Aorta (tissue), 5 donors: ENCODE measurements around the gene KRTAP5-2. TPM values are rescaled to one million over a fixed set of nuclear protein-coding genes. Genes with fewer than 3 reads are reported as not detected.
A peak's percentile ranks its signal among the peaks of the same experiment; 100 is the strongest.
"Not testable (repeated sequence)": the region's sequence is repeated elsewhere in the genome, so short reads cannot be mapped to it uniquely, and the experiment has no call there.

Source experiments
- ATAC-seq: fragments of 200-7000 bp; cut with Tn5 transposase; one replicate; pipeline ENCODE4 v1.9.1; 2022; ENCODE audit warnings: moderate library complexity; ENCODE audit not compliant: low FRiP score
- DNase-seq, 2 donors: peaks; one replicate each; pipeline ENCODE4 v3.0.0-alpha.2; 2020
- H3K27ac ChIP-seq, 2 donors: one replicate each; pipeline ENCODE4 v1.5.1; 2013; ENCODE audit warnings: low read length in 2 of 2, mild to moderate bottlenecking in 2 of 2, moderate library complexity in 2 of 2, control low read depth in 1 of 2, inconsistent platforms in 1 of 2, low read depth in 1 of 2
- H3K27me3 ChIP-seq, 2 donors: one replicate each; pipeline ENCODE4 v1.6.1; 2013; ENCODE audit warnings: control low read depth in 1 of 2, low read length in 1 of 2, mild to moderate bottlenecking in 1 of 2, moderate library complexity in 1 of 2; ENCODE audit not compliant: insufficient read depth in 2 of 2, control insufficient read depth in 1 of 2
- H3K36me3 ChIP-seq, 2 donors: one replicate each; pipeline ENCODE4 v1.6.1; 2013; ENCODE audit warnings: control low read depth in 1 of 2, low read length in 1 of 2, mild to moderate bottlenecking in 1 of 2; ENCODE audit not compliant: insufficient read depth in 2 of 2, control insufficient read depth in 1 of 2
- H3K4me1 ChIP-seq, 2 donors: one replicate each; pipeline ENCODE4 v1.6.1; 2013; ENCODE audit warnings: low read length in 2 of 2, control low read depth in 1 of 2, mild to moderate bottlenecking in 1 of 2, moderate library complexity in 1 of 2; ENCODE audit not compliant: insufficient read depth in 2 of 2, control insufficient read depth in 1 of 2
- H3K4me3 ChIP-seq, 2 donors: one replicate each; pipeline ENCODE4 v1.5.1; 2013; ENCODE audit warnings: low read length in 2 of 2, control low read depth in 1 of 2, mild to moderate bottlenecking in 1 of 2
- H3K9me3 ChIP-seq: one replicate; pipeline ENCODE4 v1.6.1; 2013; ENCODE audit warnings: mild to moderate bottlenecking, low read length; ENCODE audit not compliant: control insufficient read depth
- WGBS, 2 donors: extraction: QIAGEN DNeasy Blood & Tissue Kit; methylation state at CpG; one replicate each; pipeline ENCODE4 v1.1.7; 2013; 5-methylcytosine and 5-hydroxymethylcytosine counted together
- intact Hi-C, 2 donors: fragments of 100-400 bp; cut with DNase I; formaldehyde crosslinking; loops; one replicate each; pipeline versions ENCODE4 v1.14.2 to v1.15.0; 2022
- polyA plus RNA-seq, 2 donors: library from polyadenylated mRNA; stranded (reverse); fragments of 200-250 nt; gene quantifications; one replicate each; pipeline ENCODE4 v1.2.3, GENCODE V29; 2013
- total RNA-seq, 2 donors: library from RNA; stranded (reverse); fragmentation: NEBNext Ultra II Directional; extraction: Animal tissue kit (Norgen Biotek cat#: 25700); gene quantifications; one replicate each; pipeline ENCODE4 v1.2.1, GENCODE V29; 2021
- donor health status: healthy with polysubstance abuse.
- donor health status: Bipolar disorder and iron deficiency.
- donor health status: DM: no; HTN: no; CAD: no.
- donor health status: DM: no; HTN: no; CAD: no.
- donor health status: DM: yes; HTN: yes; CAD: no.

Gene KRTAP5-2
- total and polyA plus RNA-seq, 4 donors = not detected

DNA sequence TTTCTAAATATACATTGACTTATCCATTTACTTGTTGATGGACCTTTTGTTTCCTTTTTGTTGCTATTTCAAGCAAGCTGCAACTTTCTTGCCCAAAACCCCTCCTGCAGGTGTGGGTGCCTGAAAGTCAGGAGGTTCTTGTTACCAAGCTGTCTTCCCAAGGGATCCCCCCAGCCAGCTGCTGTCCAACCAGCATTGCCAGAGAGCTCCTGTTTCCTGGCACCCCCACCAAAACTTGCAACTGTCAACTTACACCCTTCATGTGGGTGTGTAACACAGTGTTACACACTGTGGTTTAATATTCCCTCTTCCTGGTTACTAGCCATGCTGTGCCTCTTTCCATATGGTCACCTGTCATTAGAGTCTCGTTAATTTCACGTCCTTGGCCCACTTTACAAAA is 11.4 kb downstream of the KRTAP5-2 start:
- ATAC-seq = no peak
- intact Hi-C loops = no loop called here
- DNase-seq = no peak
- Histone ChIP-seq H3K27ac (no peak overlapping the region), H3K36me3 (no peaks in the 10 kb centered on the region), H3K9me3 (no peaks in the 10 kb centered on the region), H3K4me3 (no peak overlapping the region), H3K4me1 (no peaks in the 10 kb centered on the region), H3K27me3 (no peaks in the 10 kb centered on the region)
- WGBS, 2 donors = 91 to 92% methylated on average over 2 of the region's 2 CpGs

DNA sequence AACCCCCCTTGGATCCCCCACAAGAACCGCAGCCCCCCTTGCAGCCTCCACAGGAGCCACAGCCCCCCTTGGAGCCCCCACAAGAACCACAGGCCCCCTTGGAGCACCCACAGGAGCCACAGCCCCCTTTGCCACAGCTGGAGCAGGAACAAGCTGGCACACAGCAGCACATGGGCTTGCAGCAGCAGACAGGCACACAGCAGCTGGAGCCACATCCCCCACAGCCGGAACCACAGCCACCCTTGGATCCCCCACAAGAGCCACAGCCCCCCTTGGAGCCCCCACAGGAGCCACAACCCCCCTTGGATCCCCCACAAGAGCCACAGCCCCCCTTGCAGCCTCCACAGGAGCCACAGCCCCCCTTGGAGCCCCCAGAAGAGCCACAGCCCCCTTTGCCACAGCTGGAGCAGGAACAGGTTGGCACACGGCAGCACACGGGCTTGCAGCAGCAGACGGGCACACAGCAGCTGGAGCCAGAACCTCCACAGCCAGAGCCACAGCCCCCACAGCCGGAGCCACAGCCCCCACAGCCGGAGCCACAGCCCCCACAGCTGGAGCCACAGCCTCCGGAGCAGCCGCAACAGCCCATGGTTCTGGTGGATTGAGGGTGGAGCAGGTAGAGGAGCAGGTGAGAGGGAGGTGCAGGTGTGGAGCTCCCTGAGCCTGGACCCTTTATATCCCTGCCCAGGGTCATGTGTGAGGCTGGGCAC is 13.3 kb downstream of the KRTAP5-2 start, which contains the start of gene KRTAP5-1:
TSS of gene KRTAP5-1 (minus strand) at position 623 of the 710 bp plus-strand sequence. CDS start at position 589, 34 bp downstream.
- H3K36me3 ChIP-seq, intact Hi-C loops, H3K27me3 ChIP-seq, H3K4me3 ChIP-seq, H3K27ac ChIP-seq, H3K4me1 ChIP-seq, H3K9me3 ChIP-seq, DNase-seq, ATAC-seq: not testable (repeated sequence)
- 95 to 96% methylated on average over 9 of the region's 9 CpGs for WGBS, 2 donors

DNA sequence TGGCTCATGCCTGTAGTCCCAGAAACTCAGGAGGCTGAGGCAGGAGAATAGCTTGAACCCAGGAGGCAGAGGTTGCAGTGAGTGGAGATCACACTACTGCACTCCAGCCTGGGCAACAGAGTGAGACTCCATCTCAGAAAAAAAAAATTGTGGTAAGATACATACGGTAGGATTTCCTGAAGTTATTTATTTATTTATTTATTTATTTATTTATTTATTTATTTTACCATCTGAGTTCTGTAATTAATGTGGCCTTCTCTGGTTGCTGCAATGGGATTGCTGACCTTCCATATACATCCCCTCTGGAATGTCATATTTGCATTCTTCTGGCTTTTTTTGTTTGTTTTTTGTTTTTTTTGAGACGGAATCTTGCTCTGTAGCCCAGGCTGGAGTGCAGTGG is 15.2 kb downstream of the KRTAP5-2 start:
- DNase-seq, H3K4me1 ChIP-seq, intact Hi-C loops, H3K9me3 ChIP-seq, ATAC-seq, H3K4me3 ChIP-seq, H3K27me3 ChIP-seq, H3K27ac ChIP-seq, H3K36me3 ChIP-seq: not testable (repeated sequence)
- 80 to 81% methylated on average over 2 of the region's 2 CpGs for whole genome bisulfite sequencing, 2 donors

DNA sequence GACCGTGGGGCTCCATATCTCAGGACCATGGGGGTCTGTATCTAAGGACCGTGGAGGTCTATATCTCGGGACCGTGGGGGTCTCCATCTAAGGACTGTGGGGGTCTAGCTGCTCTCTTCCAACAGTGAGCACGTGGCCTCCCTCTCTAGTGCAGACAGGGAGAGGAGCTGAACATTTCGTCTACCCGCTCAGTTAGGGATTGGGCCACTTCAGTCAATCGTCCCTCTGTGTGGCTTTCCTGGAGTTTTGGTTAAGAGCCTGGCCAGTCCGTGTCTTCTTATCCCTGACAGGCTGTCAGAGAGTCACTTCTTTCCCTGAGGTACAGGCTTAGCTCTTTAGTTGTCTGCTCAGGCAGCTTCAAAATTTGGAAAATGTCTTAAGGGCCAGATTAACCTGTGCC is 16.1 kb downstream of the KRTAP5-2 start:
- H3K27me3 ChIP-seq = no peaks in the 10 kb centered on the region
- intact Hi-C loops = no loop called here

DNA sequence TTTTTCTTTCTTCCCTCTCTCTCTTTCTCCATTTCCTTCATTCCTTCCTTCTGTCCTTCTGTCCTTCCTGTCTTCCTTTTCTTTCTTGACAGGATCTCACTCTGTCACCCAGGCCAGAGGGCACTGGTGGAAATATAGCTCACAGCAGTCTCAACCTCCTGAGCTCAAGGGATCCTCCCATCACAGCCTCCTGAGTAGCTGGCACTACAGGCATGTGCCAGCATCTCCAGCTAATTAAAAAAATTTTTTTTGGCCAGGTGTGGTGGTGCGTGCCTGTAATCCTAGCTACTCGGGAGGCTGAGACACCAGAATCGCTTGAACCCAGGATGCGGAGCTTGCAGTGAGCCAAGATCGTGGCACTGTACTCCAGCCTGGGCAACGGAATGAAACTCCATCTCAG is 21.3 kb downstream of the KRTAP5-2 start:
- H3K27me3 ChIP-seq = no peaks in the 10 kb centered on the region
- WGBS, 2 donors = 80 to 87% methylated on average over 6 of the region's 6 CpGs
- H3K9me3 ChIP-seq = peaks cover 3% of the 10 kb centered on the region
- ATAC-seq (no peak), DNase-seq (no peak)
- no peaks in the 10 kb centered on the region for H3K36me3 ChIP-seq
- H3K4me3 ChIP-seq = no peak overlapping the region
- no peak overlapping the region for H3K27ac ChIP-seq
- no peaks in the 10 kb centered on the region for H3K4me1 ChIP-seq
- intact Hi-C loops = no loop called here

More for the DNA sequence above, 16.1 kb downstream of the KRTAP5-2 start:
- Histone ChIP-seq H3K4me1 (no peaks in the 10 kb centered on the region), H3K9me3 (peaks cover 3% of the 10 kb centered on the region), H3K4me3 (no peak overlapping the region), H3K27ac (no peak overlapping the region), H3K36me3 (no peaks in the 10 kb centered on the region)
- ATAC-seq (no peak), DNase-seq (no peak)
- WGBS, 2 donors = 92 to 93% methylated on average over 9 of the region's 9 CpGs

DNA sequence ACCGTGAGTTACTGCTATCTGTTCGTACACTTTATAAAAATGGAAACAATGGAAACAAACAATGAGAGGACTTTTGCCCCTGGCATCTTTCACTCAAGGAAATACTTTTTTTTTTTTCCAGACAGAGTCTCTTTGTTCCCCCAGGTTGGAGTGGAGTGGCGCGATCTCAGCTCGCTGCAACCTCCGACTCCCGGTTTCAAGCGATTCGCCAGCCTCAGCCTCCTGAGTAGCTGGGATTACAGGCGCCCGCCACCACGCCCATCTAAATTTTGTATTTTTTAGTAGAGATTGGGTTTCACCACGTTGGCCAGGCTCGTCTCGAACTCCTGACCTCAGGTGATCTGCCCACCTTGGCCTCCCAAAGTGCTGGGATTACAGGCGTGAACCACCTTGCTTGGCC is 22.3 kb downstream of the KRTAP5-2 start:
- H3K36me3 ChIP-seq, H3K27ac ChIP-seq, ATAC-seq, H3K9me3 ChIP-seq, H3K4me3 ChIP-seq, intact Hi-C loops, H3K4me1 ChIP-seq, H3K27me3 ChIP-seq: not testable (repeated sequence)
- 93 to 95% methylated on average over 16 of the region's 16 CpGs for WGBS, 2 donors
- peak in 1 of 2 donors; percentile 33 for DNase-seq

DNA sequence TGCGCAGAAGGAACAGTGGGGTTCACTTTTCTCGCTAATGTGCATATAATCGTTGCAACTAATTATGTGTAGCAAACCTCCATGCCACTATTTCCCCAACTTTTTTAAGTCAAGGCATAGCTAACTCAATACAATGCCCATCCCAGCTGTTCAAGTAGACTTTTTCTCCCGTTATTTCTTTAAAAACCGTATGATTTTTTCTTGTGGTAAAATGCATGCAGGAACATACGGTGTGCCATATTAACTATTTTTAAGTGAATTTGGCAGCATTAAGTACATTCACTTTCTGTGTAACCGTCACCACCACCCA is 23.2 kb downstream of the KRTAP5-2 start:
- Histone ChIP-seq H3K36me3 (no peaks in the 10 kb centered on the region), H3K4me3 (no peak overlapping the region), H3K27me3 (no peaks in the 10 kb centered on the region), H3K27ac (no peak overlapping the region), H3K9me3 (peaks cover 3% of the 10 kb centered on the region), H3K4me1 (no peaks in the 10 kb centered on the region)
- ATAC-seq = no peak
- intact Hi-C loops = loop anchor here (1.0 kb wide), 2 partner anchors 28 to 29 kb away; no protein-coding TSS in a partner anchor
- 12 to 15% methylated on average over 7 of the region's 7 CpGs for WGBS, 2 donors
- DNase-seq = no peak

DNA sequence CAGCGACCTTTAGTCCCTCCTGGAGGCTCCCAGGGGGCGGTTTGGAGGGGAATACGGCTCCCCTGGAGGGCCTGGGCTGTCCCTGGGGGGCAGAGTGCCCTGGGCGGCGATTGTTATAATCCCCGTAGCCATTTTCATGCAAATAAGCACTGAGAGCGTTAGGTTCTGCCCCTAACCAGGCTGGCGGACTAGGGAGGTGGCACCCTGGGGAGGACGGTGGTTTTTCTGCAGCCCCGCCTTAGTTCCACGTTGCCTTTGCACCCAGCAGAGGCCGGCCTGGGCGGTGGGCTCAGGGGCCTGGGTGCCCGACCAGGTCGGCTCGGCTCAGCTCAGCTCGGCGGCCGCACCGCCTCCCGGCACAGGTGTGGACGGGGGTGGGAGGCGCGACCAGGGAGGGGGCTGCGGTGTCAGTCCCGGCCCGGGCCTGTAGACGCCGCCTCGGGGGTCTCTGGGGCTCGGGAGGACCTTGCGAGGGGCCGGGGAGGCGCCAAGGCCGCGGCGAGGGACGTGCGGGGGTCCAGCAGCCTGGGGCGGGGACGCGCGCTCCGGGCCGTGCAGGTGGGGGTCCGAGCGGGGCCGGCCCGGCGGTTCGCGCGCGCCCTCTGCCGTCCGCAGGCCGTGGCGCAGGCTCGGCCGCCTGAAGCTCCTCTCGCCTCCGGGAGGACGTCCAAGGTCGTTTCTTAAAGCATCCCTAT is 23.7 kb downstream of the KRTAP5-2 start:
- Histone ChIP-seq H3K4me3 (no peak overlapping the region), H3K4me1 (no peaks in the 10 kb centered on the region), H3K27ac (no peak overlapping the region), H3K27me3 (no peaks in the 10 kb centered on the region), H3K36me3 (no peaks in the 10 kb centered on the region), H3K9me3 (peaks cover 3% of the 10 kb centered on the region)
- 1% methylated on average over 29 to 64 of the region's 64 CpGs for WGBS, 2 donors
- intact Hi-C loops = loop anchor here (1.0 kb wide), 2 partner anchors 27 to 28 kb away; no protein-coding TSS in a partner anchor
- DNase-seq = peak; percentile 62 to 88
- ATAC-seq = peak; percentile 69

DNA sequence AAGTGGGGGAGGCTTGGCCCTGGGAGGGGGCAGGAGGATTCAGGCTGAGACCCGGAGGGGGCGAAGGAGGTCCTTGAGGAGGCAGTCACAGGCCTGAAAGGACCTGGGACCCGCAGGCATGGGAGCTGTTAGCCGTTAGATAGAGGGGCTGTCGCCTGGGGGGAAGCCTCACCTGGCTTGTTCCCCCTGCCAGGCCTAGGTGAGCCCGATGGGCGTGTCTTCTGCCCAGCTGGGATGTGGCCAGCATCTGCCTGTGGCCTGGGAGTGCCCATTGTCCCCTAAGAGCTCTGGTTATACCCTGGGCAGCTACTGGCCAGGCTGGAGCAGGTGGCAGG is 24.2 kb downstream of the KRTAP5-2 start:
- H3K27ac ChIP-seq = peak overlapping the region in 1 of 2 donors; percentile 8
- H3K4me1 ChIP-seq = no peaks in the 10 kb centered on the region
- H3K4me3 ChIP-seq = no peak overlapping the region
- ATAC-seq = no peak
- no peaks in the 10 kb centered on the region for H3K36me3 ChIP-seq
- WGBS, 2 donors = 9 to 11% methylated on average over 7 of the region's 7 CpGs
- H3K9me3 ChIP-seq = peaks cover 3% of the 10 kb centered on the region
- intact Hi-C loops = loop anchor here (1.0 kb wide), 2 partner anchors 27 to 28 kb away; no protein-coding TSS in a partner anchor
- no peak for DNase-seq
- no peaks in the 10 kb centered on the region for H3K27me3 ChIP-seq
